Tibial nerve (tissue), 3 donors: Measurements from ENCODE around the gene ZP2.

Experiments
- CTCF ChIP-seq, 5 experiments: fragments of 200-600 bp in 3 of 5; fragments of 450-650 bp in 2 of 5; sonication (generic) in 3 of 5; IDR thresholded peaks; one replicate each; pipeline ENCODE4 v1.5.1; 2016 to 2019; ENCODE audit warnings: antibody characterized with exemption in 5 of 5, mild to moderate bottlenecking in 3 of 5, moderate library complexity in 2 of 5
- POLR2A ChIP-seq, 2 donors: fragments of 450-650 bp; IDR thresholded peaks; one replicate each; pipeline ENCODE4 v1.6.1; 2017; ENCODE audit warnings: antibody characterized with exemption in 2 of 2, mild to moderate bottlenecking in 2 of 2, moderate library complexity in 2 of 2

- TF ChIP-seq CTCF (IDR thresholded peaks at IDR 0.05) (no peak), POLR2A (IDR thresholded peaks at IDR 0.05) (no peak)
Measured at GRCh38 chr16:21172650-21173049, 38.7 kb downstream of the ZP2 start.
